Activated CD4-positive, alpha-beta T cell treated with anti-CD3 and anti-CD28 coated beads, Interleukin-2, amount 10 ng/mL, durations not matched to agents 24 days and 14 days (primary cell): Measurements from ENCODE around the gene NFIX. TPM values are rescaled to one million over a fixed set of nuclear protein-coding genes. Genes with fewer than 3 reads are reported as not detected.
A peak's percentile ranks its signal among the peaks of the same experiment; 100 is the strongest.

Experiments used
- DNase-seq: peaks from one replicate; pipeline ENCODE4 v3.0.0; 2022
- H3K27ac Mint-ChIP-seq: one replicate; pipeline ENCODE4 v1.8.0; 2022; ENCODE audit warnings: mild to moderate bottlenecking, mixed read lengths
- H3K27me3 Mint-ChIP-seq: one replicate; pipeline ENCODE4 v1.8.0; 2022; ENCODE audit warnings: mixed read lengths
- H3K36me3 Mint-ChIP-seq: one replicate; pipeline ENCODE4 v1.8.0; 2022; ENCODE audit warnings: low read depth, mild to moderate bottlenecking, mixed read lengths
- H3K4me1 Mint-ChIP-seq: one replicate; pipeline ENCODE4 v1.8.0; 2021; ENCODE audit warnings: mixed read lengths
- H3K4me3 Mint-ChIP-seq: one replicate; pipeline ENCODE4 v1.8.0; 2022; ENCODE audit warnings: mild to moderate bottlenecking, moderate library complexity, mixed read lengths
- H3K9me3 Mint-ChIP-seq: one replicate; pipeline ENCODE4 v1.8.0; 2021; ENCODE audit warnings: mixed read lengths
- intact Hi-C: fragments of 100-400 bp; cut with micrococcal nuclease; formaldehyde crosslinking; loops from one replicate; pipeline ENCODE4 v1.15.1; 2023
- total RNA-seq: library from RNA; stranded (reverse); gene quantifications from 2 replicates; pipeline ENCODE4 v1.2.3, GENCODE V29; 2022

The NFIX gene
- total RNA-seq, 1 donor from 2014 or later = 8.3 TPM

GRCh38 chr19:13100031-13100588 lies 104.8 kb downstream of the NFIX start:
- Mint-ChIP-seq H3K27ac (peak overlapping the region; percentile 92), H3K4me1 (peaks cover 47% of the 10 kb centered on the region), H3K27me3 (peaks cover 20% of the 10 kb centered on the region), H3K4me3 (peak overlapping the region; percentile 47), H3K9me3 (no peaks in the 10 kb centered on the region), H3K36me3 (peaks cover 8% of the 10 kb centered on the region)
- intact Hi-C loops = loop anchor here (1.0 to 5.0 kb wide), 2 partner anchors 32 to 52 kb away; partner anchors contain the start of genes IER2 and STX10
- peak; percentile 92 for DNase-seq

DNA sequence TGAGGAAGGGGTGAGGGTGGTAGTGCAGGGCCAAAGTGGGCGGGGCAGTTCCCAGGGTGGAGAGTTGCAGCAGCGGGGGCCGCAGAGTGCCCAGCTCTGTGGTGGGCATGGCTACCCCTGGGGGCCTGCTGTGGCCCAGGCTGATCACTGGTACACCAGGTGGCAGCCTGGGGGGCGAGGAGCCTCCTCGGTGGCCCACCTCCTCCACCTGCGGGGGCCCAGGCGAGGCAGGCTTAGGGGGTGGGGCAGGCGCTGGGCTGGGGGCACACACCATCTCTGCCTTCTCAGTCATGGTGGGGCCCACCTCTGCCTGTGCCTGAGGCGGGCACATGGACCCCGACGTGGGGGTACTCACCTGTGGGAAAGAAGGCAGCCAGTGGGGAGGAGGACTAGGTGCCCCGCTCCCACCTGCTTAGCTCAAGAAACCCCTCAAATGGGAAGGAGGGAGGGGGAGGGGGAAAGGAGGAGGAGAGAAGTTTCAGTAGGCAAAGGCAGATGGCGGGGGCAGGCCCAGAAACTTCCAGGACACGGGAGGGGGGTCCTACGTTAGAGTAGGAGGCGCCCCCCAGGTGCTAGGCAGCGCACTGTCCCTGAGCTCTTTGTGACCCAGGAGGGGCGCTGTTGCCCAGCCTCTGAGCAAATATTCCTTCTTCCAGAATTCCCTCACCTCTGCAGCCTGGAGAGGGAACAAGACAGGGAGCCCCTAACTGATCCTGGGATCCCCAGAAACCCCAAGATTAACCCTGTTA lies 105.7 kb downstream of the NFIX start:
- peaks cover 16% of the 10 kb centered on the region for H3K27me3 Mint-ChIP-seq
- intact Hi-C loops = loop anchor here (1.0 to 5.0 kb wide), 2 partner anchors 31 to 51 kb away; partner anchors contain the start of genes IER2 and STX10
- no peak overlapping the region for H3K27ac Mint-ChIP-seq
- no peaks in the 10 kb centered on the region for H3K9me3 Mint-ChIP-seq
- H3K4me3 Mint-ChIP-seq = peak overlapping the region; percentile 61
- H3K36me3 Mint-ChIP-seq = peaks cover 9% of the 10 kb centered on the region
- peaks cover 45% of the 10 kb centered on the region for H3K4me1 Mint-ChIP-seq
- DNase-seq = no peak

- Mint-ChIP-seq H3K4me1 (peaks cover 42% of the 10 kb centered on the region), H3K4me3 (peak overlapping the region; percentile 69), H3K27me3 (peaks cover 12% of the 10 kb centered on the region), H3K9me3 (no peaks in the 10 kb centered on the region), H3K36me3 (peaks cover 14% of the 10 kb centered on the region), H3K27ac (no peak overlapping the region)
- intact Hi-C loops = loop anchor here (5.0 kb wide), 1 partner anchor 50 kb away; the partner anchor contains the start of genes IER2 and STX10
- no peak for DNase-seq
Measured at GRCh38 chr19:13101590-13102415, 106.5 kb downstream of the NFIX start.

DNA sequence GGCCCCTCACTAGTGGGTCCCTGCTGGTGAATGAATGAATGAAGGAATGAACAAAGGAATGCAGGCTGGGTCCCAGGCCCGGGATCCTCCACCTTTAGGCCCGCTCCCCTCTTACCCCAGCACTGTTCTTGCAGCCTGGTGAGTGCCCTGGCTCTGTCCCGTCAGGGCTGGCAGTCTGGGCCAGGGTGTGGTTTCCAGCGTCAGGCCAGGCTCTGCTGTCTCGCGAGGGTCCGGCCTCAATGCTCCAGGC lies 107.1 kb downstream of the NFIX start:
- H3K36me3 Mint-ChIP-seq = peaks cover 18% of the 10 kb centered on the region
- H3K27me3 Mint-ChIP-seq = peaks cover 8% of the 10 kb centered on the region
- no peak for DNase-seq
- H3K27ac Mint-ChIP-seq = no peak overlapping the region
- no peaks in the 10 kb centered on the region for H3K9me3 Mint-ChIP-seq
- H3K4me3 Mint-ChIP-seq = peak overlapping the region; percentile 69
- intact Hi-C loops = loop anchor here (5.0 kb wide), 1 partner anchor 50 kb away; the partner anchor contains the start of genes IER2 and STX10
- peaks cover 39% of the 10 kb centered on the region for H3K4me1 Mint-ChIP-seq

GRCh38 chr19:13102666-13103580 lies 107.6 kb downstream of the NFIX start, which contains the start of gene LYL1:
Gene LYL1 (minus strand): TSS chr19:13102858. CDS start chr19:13101171, 1,687 bp downstream.
- Mint-ChIP-seq H3K36me3 (peaks cover 22% of the 10 kb centered on the region), H3K4me3 (peak within 1 kb of the TSS; percentile 69), H3K27ac (peak within 1 kb of the TSS; percentile 20), H3K9me3 (no peaks in the 10 kb centered on the region), H3K27me3 (peaks cover 7% of the 10 kb centered on the region), H3K4me1 (peaks cover 38% of the 10 kb centered on the region)
- intact Hi-C loops = loop anchor here (5.0 kb wide), 1 partner anchor 49 kb away; the partner anchor contains the start of genes IER2 and STX10
- DNase-seq = peak; percentile 76

GRCh38 chr19:13103581-13104359 lies 108.5 kb downstream of the NFIX start:
- Mint-ChIP-seq H3K27ac (no peak overlapping the region), H3K36me3 (peaks cover 22% of the 10 kb centered on the region), H3K27me3 (peaks cover 1% of the 10 kb centered on the region), H3K4me1 (peaks cover 33% of the 10 kb centered on the region), H3K9me3 (no peaks in the 10 kb centered on the region), H3K4me3 (peak overlapping the region; percentile 87)
- no peak for DNase-seq
- intact Hi-C loops = loop anchor here (1.0 to 5.0 kb wide), 2 partner anchors 13 to 49 kb away; partner anchors contain the start of genes IER2, STX10 and TRMT1

DNA sequence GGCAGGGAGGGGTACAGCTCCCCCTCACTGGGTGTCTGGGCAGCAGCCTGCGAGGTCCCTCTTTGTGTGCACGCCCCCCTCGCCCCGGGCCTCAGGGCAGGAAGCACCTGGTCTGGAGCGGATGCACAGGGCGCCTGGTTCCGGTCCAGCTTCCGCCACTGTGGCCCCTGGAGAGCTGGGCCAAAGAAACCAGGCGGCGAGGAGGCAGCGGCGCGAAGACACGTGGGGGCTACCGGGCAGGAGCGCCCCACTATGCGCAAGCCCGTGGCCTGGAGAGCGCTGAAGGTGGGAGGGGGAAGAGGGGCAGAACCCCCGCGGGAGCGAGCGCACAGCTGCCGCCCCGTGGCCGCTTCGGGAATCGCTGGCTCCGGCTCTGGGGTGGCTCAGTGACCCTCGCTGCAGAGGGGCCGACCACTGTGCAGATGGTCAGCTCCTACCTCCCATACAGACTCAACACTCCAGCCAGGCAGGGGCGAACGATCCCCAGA lies 109.1 kb downstream of the NFIX start:
- Mint-ChIP-seq H3K36me3 (peaks cover 25% of the 10 kb centered on the region), H3K27me3 (peaks cover 1% of the 10 kb centered on the region), H3K4me1 (peaks cover 30% of the 10 kb centered on the region), H3K27ac (peak overlapping the region; percentile 85), H3K9me3 (no peaks in the 10 kb centered on the region), H3K4me3 (peak overlapping the region; percentile 87)
- DNase-seq = peak; percentile 92
- intact Hi-C loops = loop anchor here (1.0 to 5.0 kb wide), 2 partner anchors 12 to 48 kb away; partner anchors contain the start of genes IER2, STX10 and TRMT1

- Mint-ChIP-seq H3K4me1 (peaks cover 24% of the 10 kb centered on the region), H3K27ac (peak overlapping the region; percentile 85), H3K9me3 (no peaks in the 10 kb centered on the region), H3K4me3 (peak overlapping the region; percentile 87), H3K36me3 (peaks cover 25% of the 10 kb centered on the region), H3K27me3 (peaks cover 1% of the 10 kb centered on the region)
- peak; percentile 83 for DNase-seq
- intact Hi-C loops = loop anchor here (1.0 to 5.0 kb wide), 2 partner anchors 11 to 47 kb away; partner anchors contain the start of genes IER2, STX10 and TRMT1
Measured at GRCh38 chr19:13104848-13105711, 109.8 kb downstream of the NFIX start.

DNA sequence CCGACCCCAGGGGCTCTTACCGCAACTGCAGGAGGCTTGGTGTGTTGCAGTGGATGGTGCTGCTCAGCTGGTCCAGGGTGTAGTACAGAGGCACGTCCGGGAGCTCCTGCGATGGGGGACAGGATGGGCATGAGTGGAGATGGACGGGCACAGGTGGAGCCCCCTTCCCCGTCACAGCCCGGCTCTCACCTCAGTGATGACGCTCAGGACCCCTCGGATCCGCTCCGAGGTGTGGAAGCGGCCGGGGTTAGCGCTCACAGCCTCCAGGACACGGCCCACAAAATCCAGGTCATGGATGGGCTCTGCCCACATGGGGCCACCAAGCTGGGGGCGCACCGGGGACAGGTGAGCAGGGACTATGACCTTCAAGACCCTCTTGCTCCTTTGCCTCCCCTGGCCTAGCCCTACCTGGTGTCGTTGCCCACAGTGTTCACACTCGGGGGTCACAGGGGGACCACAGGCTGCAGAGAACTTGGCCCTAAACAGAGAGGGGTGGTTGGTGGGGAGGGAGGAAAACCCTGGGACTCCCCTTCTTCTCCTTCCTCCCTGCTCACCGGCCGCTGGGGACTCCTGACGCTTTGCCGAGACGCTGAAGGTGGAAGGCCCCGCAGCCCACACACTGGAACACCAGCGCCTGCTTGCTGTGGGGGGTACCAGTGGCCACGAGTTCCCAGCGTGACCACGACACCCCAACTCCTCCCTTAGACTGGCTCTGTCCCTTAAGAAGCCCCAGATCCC lies 114.3 kb downstream of the NFIX start:
- no peak for DNase-seq
- Mint-ChIP-seq H3K4me3 (no peak overlapping the region), H3K36me3 (peaks cover 35% of the 10 kb centered on the region), H3K27ac (no peak overlapping the region), H3K4me1 (peaks cover 5% of the 10 kb centered on the region), H3K9me3 (no peaks in the 10 kb centered on the region), H3K27me3 (no peaks in the 10 kb centered on the region)
- intact Hi-C loops = no loop called here

- peaks cover 5% of the 10 kb centered on the region for H3K4me1 Mint-ChIP-seq
- no peak overlapping the region for H3K27ac Mint-ChIP-seq
- intact Hi-C loops = no loop called here
- no peak overlapping the region for H3K4me3 Mint-ChIP-seq
- peaks cover 36% of the 10 kb centered on the region for H3K36me3 Mint-ChIP-seq
- no peaks in the 10 kb centered on the region for H3K9me3 Mint-ChIP-seq
- no peaks in the 10 kb centered on the region for H3K27me3 Mint-ChIP-seq
- DNase-seq = no peak
Measured at GRCh38 chr19:13110099-13110610, 114.9 kb downstream of the NFIX start.

DNA sequence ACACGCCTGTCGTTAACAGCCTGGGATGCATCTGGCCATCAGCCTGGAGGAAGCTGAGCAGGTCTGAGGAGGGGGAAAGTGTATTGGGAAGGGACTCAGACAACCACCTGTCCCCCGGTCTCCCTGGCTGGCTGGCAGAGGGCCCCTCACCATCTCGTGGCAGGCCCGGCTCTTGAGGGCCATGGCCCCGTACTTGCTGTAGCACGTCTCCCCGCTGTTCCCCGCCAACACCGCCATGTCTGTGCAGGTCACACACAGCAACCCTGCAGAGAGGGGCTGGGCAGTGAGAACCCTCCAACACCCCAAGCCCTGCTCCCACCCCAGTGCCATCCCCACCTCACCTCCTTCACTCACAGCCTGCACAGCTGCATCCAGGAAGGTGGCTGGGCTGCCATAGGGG lies 117.3 kb downstream of the NFIX start:
- no peak for DNase-seq
- no peak overlapping the region for H3K27ac Mint-ChIP-seq
- H3K36me3 Mint-ChIP-seq = peaks cover 34% of the 10 kb centered on the region
- no peak overlapping the region for H3K4me3 Mint-ChIP-seq
- H3K9me3 Mint-ChIP-seq = no peaks in the 10 kb centered on the region
- no peaks in the 10 kb centered on the region for H3K27me3 Mint-ChIP-seq
- intact Hi-C loops = no loop called here
- peaks cover 11% of the 10 kb centered on the region for H3K4me1 Mint-ChIP-seq
